Stimulated activated CD4-positive, alpha-beta T cell treated with anti-CD3 and anti-CD28 coated beads, Interleukin-12 subunit alpha, Interleukin-12 subunit beta, amount 100 ng/mL, for 4 hours (primary cell): ENCODE results near the gene DPCD.
"Not testable (repeated sequence)": the region's sequence is repeated elsewhere in the genome, so short reads cannot be mapped to it uniquely, and the experiment has no call there.

Experiments used
- DNase-seq: peaks from one replicate; pipeline ENCODE4 v3.0.0-alpha.2; 2020

DPCD gene

GRCh38 chr10:101623528-101623927, 35.4 kb downstream of the DPCD start:
- no peak for DNase-seq

- DNase-seq = no peak
These were observed 36.5 kb downstream of the DPCD start for GRCh38 chr10:101624526-101625102.

GRCh38 chr10:101625821-101626412, 37.8 kb downstream of the DPCD start:
- no peak for DNase-seq

- DNase-seq = no peak
These were observed 41.9 kb downstream of the DPCD start for GRCh38 chr10:101629837-101630632.

- DNase-seq = no peak
These were observed 42.5 kb downstream of the DPCD start for GRCh38 chr10:101630633-101630920.

- no peak for DNase-seq
These were observed 43.8 kb downstream of the DPCD start for GRCh38 chr10:101631821-101632475.

- DNase-seq = not testable (repeated sequence)
These were observed 45.4 kb downstream of the DPCD start for GRCh38 chr10:101633510-101633909.

- no peak for DNase-seq
These were observed 51.2 kb downstream of the DPCD start for GRCh38 chr10:101639141-101639900.

- no peak for DNase-seq
These were observed 55.4 kb downstream of the DPCD start for GRCh38 chr10:101643546-101643945.

- no peak for DNase-seq
These were observed 55.9 kb downstream of the DPCD start for GRCh38 chr10:101644002-101644401.

- no peak for DNase-seq
These were observed 57.5 kb downstream of the DPCD start for GRCh38 chr10:101645659-101646058.

- no peak for DNase-seq
These were observed 58.2 kb downstream of the DPCD start for GRCh38 chr10:101646364-101646763.

GRCh38 chr10:101647255-101647654, 59.1 kb downstream of the DPCD start:
- DNase-seq = no peak

GRCh38 chr10:101649525-101650085, 61.5 kb downstream of the DPCD start:
- DNase-seq = no peak

GRCh38 chr10:101650863-101651262, 62.7 kb downstream of the DPCD start:
- DNase-seq = no peak

- no peak for DNase-seq
These were observed 63.2 kb downstream of the DPCD start for GRCh38 chr10:101651336-101651735.

GRCh38 chr10:101653536-101653935, 65.4 kb downstream of the DPCD start:
- DNase-seq = no peak

GRCh38 chr10:101655570-101655969, 67.4 kb downstream of the DPCD start:
- DNase-seq = no peak

- no peak for DNase-seq
These were observed 68.8 kb downstream of the DPCD start for GRCh38 chr10:101656890-101657289.

- DNase-seq = no peak
These were observed 70.9 kb downstream of the DPCD start for GRCh38 chr10:101658975-101659374.
